ENCODE measurements around the gene C17orf78.
"Not testable (repeated sequence)": the region's sequence is repeated elsewhere in the genome, so short reads cannot be mapped to it uniquely, and the experiment has no call there.

Gene C17orf78

DNA sequence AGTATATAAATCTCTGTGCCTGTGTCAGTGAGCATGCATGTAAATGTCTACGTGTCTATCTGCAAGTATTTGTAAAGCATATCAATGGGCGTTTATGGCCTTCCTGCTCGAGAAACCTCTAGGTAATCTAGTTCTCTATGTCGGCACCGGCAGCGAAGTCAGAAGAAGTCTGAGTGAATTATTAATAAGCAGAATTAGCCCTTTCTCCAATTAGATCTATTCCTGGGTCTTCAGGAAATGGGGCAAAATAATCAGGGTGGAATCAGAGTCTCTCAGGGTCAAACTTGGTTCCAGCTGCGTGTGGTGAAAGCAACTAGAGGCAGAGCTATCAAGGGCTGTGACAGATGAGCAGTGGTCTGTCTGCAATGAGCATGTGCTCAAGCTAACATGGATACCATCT lies at the start of gene C17orf78:
Gene C17orf78 (plus strand): TSS at position 280 of the 400 bp plus-strand sequence. CDS start 108 bp downstream, at position 388.
- no peak for DNase-seq

DNA sequence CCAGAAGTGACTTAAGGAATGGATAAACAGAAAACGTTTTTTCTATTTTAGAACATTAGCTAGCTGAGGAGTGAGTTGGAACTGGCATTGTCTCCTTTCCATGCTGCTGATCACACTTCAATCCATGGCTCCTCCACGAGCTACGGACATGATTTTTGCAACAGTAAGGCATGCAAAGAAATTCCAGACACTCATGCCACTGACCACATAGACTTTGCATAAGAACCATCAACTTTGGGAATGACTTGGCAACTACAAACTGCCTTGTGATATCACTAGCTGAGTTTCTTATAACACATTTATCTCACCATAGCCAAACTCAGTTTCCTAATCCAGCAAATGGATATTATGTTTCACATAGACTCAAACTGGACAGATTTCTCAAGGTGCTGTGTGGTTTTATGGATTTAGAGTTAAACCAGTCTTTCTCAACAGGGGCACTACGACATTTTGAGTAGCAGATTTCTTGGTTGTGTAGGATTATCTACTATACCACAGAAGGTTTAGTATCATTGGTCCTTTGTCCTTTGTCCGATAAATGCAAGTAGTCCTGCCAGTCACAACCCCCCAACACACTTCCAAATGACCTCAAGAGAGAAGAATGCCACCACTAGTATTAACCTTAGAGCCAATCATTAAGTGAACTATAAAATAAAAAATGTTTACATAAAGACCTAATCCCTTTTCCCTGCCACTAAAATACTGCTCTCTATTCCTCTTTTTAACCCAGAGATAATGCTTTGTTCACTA lies 48.3 kb upstream of the C17orf78 start:
- no peak for DNase-seq

DNA sequence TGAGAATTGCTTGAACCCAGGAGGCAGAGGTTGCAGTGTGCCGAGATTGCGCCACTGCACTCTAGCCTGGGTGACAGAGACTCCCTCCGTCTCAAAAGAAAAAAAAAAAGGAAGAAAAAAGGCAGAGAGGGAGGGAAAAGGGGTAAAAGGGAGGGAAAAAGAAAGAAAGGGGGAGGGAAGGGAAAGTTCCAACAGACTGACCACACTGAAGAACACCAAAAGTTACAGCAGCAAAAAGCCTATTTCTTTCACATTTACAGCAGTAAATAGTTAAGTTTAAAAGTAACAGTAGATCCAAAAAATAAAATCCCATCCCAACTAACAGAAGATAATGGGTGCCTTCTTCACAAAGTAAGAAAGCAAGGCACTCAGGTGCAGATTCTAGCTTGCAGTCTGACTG lies 36.9 kb upstream of the C17orf78 start:
- no peak for DNase-seq

DNA sequence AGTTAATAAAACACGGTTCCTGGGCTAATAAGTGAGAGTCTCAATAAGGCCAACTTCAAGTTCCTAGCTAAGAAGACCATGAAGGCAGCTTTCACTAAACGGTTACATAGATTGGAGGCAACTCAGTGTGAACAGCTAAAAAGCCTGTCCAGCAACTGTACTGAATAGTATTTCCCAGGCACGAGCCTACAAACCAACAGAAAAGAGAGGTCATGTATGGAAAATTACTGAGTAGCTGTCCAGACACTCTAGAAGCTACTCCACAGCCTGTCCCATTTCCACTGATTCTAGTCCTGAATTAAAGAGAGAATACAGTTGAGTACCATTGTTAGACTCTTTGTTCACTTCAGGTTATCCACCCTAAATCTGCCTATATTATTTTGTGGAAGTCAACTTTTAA lies 36.5 kb upstream of the C17orf78 start:
- no peak for DNase-seq

DNA sequence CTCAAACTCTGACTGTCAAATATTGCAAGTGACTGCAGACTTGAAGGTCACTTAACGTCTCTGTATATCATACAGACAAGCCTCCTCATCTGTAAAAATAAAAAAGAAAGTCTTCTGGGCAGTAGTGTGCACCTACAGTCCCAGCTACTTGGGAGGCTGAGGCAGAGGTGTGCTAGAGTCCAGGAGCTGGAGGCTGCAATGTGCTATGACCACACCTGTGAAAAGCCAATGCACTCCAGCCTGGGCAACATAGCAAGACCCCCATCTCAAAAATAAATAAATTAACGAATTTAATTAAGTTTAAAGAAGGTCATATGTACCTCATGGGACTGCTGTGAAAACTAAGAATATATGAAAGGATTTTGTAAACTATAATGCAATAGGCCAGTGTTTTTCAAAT lies 35.0 kb upstream of the C17orf78 start:
- DNase-seq, result no peak

DNA sequence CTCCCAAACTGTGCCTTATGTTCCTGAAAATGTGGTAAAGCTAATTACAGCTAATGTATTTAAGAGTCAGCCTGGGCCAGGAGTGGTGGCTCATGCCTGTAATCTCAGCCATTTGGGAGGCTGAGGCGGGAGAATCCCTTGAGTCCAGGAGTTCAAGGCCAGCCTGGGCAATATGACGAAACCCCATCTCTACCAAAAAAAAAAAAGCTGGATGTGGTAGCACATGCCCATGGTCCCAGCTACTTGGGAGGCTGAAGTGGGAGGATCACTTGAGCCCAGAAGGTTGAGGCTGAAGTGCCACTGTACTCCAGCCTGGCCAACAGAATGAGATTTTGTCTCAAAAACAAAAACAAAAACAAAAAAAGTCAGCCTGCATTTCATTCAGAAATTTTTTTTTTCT lies 33.2 kb upstream of the C17orf78 start:
- DNase-seq, result no peak

DNA sequence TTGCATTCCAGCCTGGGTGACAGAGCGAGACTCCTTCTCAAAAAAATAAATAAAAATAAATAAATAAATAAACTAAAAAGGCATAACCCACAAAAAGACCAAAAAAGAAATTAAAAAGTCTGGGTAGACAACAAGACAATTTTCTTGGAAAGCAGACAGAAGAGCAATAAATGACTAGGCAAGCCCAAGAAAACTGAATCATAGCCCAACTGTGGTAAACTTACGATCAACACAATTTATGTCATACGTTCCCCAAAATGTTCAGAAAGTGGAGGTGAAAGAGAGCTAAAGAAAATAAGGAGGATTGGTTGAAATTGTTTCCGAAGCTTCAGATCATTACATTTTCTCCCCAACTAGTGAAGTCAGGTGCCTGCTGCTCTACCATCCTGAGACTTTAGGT lies 31.3 kb upstream of the C17orf78 start:
- peak; percentile 66 for DNase-seq

DNA sequence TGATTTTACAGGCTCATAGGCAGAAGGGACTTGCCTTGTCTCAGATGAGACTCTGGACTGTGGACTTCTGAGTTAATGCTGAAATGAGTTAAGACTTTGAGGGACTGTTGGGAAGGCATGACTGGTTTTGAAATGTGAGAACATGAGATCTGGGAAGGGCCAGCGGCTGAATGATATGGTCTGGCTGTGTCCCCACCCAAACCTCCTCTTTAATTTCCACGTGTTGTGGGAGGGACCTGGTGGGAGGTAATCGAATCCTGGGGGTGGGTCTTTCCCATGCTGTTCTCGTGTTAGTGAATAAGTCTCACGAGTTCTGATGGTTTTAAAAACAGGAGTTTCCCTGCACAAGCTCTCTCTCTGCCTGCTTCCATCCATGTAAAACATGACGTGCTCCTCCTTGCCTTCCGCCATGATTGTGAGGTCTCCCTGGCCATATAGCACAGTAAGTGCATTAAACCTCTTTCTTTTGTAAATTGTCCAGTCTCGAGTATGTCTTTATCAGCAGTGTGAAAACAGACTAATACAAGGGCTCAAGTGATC lies 28.9 kb upstream of the C17orf78 start:
- not testable (repeated sequence) for DNase-seq

DNA sequence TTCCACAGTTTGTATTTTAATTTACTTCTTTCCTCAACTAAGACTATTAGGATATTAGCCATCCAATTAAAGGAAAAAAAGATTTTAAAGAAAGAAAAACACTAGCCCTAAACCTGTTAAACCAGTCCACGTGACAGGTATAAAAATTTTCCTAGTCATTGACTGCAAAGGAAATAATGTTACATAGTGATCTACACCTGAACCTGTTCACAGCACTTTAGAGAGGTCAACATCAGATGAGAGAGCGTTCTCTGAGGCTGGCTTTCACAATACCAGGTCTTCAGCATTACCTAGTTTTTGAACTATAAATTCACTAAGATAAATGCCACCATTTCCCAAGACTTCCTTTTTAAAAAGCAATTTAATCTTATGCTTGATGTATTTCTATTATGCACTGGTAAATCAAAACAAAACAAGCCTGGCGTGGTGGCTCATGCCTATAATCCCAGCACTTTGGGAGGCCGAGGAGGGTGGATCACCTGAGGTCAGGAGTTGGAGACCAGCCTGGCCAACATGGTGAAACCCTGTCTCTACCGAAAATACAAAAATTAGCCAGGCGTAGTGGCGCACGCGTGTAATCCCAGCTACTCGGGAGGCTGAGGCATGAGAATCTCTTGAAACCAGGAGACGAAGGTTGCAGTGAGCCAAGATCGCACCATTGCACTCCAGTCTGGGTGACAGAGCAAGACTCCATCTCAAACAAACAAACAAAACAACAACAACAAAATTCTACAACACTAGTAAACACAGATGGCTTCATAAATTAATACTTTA lies 18.8 kb upstream of the C17orf78 start:
- not testable (repeated sequence) for DNase-seq

DNA sequence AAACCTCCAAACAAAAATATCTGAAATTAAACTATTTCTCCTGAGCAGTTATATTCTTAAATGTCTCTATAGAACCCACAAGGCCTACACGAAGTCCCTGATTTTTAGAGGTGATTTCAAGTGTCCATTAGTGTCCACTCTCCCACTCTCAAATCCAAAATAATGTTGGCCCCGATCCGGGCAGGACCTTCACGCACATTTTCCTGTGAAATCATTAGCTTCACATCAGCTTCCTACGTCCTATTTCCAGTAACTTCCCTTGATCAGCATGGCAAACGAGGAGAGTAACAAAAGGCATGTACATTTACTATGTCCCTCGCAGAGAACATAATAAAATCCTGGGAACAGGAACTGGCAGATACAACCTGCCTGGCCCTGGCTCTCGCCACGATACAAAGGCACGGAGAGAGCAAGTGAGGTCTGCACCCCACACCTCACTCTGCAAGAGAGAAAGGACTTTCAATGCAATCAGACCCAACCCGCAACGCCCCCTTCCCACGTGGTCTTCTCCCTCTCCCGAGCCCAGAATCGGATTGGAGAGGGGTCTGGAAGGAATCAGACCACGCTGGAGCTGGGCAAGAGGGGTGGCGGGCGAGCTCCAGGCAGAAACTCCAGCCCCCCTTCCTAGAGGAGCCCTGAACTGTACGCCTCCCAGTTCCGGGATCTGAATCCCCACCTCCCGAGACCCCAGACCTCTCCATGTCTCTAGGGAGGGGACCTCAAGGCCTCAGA lies 17.5 kb upstream of the C17orf78 start:
- DNase-seq, result peak; percentile 52

DNA sequence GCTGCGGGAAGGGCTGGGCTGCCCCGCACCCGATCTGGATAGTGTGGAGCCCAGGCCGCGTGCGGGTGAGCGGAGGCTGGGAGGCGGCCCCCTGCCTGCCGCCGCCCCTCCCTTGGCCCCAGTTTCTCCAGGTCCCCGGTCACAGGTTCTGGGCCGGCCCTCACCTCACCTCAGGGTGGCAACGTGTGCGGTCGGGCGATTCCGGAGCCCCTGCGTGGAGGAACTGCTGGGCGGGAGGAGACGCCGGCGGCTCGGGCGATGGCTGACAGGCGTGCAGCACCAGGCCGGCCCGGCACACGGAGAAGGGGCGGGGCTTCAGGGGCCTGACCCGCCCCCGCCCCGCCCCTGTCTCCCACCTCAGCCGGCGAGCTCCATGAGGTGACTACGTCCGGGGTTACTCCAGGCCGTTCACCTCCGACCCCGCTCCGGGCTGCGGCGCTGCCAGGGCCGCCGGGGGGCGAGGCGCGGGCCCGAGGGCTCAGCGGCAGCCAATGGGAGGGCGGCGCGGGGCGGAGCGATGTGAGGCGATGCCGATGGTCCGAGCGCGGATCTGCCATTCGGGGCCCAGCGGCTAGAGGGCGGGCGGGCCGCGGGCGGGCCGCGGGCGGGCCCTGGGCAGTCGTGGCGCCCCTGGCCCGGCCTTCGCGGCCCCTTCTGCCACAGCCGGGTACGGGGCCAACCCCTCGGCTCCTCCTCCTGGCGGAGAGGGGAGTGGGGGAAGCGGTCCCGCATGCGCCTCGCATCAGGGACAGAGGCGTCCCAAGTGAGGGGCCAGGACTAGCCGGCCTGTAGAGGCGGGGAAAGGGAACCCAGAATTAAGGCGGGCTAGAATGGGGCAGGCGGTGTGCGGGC lies 16.7 kb upstream of the C17orf78 start:
- peak; percentile 96 for DNase-seq

DNA sequence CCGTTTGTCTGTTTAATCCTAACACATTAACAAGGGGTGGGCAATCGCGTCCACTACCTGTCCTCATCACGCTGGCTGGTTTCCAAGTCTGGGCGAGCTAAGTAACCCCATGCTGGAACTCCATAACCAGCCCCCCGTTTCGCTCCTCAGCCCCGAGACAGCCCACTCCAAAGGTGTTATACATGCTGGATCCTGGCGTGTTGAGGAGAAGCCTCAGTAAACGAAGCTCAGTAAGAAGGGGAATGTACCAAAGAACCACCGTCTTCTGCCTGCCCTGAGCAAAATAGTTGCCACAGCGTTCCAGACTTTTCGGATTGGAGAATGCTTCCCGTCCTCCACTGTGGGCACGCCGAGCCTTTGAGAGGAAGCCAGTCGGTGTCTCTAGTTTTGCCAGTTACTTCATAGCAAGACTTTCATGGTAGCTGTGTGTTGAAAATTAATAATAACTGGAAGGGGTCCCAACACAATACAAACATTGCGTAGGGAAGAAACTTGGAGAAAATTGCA lies 16.1 kb upstream of the C17orf78 start:
- no peak for DNase-seq

DNA sequence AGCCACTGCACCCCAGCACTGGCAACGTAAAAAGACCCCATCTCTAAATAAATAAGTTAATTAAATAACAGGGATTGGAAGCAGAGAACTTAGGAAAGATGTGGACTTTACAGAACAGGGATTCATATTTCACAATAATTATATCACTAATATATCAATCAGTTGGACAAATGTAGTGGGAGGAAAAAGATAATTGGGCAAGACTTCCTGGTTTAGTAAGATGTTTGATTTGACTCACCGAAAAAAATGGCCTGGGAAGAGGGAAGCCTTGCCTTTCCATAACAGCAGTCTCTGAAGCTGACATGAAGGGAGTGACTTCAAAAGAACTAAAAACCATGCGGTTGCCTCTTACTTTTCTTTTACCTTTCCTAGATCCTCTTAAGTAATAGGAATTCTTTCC lies 15.2 kb upstream of the C17orf78 start:
- no peak for DNase-seq

DNA sequence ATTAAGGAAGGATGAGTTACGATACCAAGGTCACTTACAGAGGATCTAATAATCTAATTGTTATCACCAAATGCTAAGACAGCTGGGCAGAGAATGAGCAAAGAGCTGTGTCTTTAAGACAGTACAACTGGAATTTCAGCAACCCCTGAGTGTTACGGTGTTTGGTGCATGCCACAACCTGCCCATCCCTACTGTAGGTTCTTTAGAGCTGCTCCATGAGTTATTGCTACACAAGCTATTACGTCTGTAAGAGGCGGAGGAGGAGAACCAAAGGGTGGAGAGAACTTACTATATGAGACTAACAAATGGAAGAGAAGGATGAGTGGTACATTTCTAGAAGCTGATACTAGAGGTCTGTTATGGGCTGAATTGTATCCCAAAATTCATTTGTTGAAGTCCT lies 14.2 kb upstream of the C17orf78 start:
- DNase-seq, result no peak

DNA sequence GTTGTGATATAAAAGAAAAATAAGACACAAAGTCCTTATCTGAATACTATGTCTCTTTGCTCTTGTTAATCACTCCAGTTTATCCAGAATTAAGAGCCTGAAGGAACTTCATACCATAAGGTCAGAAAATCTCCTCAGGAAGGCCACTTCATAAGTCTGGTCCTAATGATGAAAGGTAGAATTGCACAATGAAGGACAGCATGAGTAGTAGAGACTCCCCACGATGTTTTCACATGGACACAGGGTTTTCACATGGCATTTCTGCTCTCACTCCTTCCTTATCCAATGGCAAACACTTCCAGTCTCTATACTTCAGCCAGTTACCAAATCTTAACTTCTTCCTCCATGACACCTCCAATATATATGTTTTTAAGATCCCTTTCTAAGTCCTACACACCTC lies 10.2 kb upstream of the C17orf78 start:
- no peak for DNase-seq

DNA sequence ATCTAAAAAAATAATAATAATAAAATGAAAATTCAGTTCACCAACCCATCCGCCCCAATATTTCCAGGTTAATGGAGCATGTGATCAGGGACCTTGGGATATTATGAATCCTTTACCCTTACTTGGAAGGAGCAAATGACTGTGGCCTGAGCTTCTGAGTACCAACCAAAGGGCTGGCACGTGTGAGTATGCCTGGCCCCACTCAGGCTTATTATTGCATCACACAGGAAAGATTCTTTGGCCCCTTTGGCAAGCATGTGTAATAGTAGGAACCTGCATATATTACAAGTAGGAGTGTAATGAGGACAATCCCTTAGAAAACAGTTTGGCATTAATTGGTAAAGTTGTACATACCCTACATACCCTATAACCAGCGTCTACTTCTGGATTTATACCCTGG lies 7.2 kb upstream of the C17orf78 start:
- no peak for DNase-seq

DNA sequence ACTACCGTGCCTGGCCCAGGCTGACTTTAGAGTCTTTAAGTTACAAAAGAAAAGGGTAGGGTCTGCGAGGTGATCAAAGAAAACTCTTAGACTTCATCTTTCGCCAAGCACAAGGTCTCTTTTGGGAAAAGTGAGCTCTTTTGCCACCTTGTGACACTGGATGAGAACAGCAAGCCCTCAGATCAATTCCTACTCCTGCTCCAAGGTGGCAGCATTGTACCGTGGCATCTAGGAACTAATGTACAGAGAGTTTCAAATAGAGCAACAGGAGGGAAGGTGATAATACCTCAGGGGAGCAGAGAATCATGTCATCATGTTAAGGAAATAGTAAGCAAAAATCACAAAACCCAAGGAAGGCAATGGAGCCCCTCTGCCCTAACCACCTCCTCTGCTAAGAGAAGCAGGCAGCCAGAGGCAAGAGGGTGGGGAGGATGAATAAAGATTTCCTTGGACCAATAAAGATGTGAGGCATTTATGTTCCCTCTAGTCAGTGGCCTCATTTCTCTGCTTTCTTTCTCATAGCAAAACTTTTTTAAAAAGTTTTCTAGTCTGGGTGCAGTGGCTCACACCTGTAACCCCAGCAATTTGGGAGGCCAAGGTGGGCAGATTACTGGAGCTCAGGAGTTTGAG lies 2.1 kb upstream of the C17orf78 start:
- DNase-seq, result peak; percentile 85

DNA sequence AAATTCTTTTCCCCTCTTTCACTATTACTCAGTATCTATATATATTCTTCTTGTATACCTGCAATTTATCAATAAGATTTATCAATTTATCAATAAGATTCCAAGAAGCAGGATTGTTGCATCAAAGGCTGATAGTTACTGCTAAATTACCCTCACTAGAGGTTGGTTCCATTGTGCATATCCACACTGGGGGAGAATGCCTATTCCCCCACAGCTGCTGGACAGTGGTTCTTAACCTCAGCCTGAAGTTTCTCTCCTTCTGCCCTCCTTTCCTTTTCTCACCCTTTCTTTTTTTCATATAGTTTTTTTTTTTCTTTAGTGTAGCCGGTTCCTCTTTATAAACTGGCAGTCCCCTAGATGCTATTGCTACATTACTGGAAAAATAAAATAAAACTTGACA lies 6.3 kb downstream of the C17orf78 start:
- DNase-seq, result no peak

DNA sequence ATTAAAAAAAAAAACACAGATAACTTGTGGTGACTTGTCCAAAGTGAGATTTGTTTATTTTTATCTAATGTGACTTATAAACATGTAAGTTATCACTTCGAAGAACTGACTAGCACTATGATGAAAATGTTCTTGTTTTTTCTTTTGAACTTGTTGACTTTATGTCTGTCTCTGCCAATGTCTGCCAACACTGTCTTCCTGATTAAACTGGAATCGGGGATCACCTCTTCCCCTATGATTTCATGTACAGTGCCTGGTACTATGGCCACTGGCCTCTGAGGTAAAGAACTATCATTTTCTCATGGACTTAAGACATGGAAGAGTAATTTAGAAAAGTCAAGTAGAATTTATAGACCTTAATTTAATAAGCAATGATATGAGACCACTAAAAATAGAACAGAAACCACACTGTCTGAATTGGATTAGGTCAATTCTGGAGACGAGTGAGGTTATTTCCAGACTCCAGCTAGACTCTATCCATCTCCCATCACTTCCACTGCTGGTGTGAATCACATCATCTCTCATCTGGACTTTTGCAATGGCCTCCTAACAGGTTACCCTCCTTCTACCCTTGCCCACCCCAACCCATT lies 8.9 kb downstream of the C17orf78 start:
- DNase-seq, result no peak

DNA sequence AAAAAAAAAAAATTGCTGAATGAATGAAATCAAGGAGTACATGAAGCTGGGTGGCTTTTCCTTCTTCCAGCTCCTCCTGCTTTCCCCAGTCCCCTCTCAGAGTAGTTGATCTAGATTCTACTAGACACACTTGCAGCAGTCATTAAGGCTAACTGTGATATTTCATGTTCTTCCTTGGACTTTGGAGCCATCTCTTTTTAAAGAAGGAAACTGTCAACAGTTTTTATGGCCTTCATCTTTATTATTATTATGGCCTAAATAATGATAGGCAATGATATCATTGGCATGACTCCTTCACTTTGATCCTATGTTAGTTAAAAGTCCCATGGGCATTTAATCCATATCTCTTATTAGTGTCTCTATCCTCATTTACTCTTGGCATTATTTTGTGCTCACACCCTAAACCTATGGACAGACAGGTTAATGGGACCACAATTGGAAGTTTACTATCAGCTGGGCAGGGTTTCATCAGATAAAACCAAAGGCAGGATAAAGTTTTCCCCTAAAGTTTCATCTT lies 9.7 kb downstream of the C17orf78 start:
- no peak for DNase-seq

DNA sequence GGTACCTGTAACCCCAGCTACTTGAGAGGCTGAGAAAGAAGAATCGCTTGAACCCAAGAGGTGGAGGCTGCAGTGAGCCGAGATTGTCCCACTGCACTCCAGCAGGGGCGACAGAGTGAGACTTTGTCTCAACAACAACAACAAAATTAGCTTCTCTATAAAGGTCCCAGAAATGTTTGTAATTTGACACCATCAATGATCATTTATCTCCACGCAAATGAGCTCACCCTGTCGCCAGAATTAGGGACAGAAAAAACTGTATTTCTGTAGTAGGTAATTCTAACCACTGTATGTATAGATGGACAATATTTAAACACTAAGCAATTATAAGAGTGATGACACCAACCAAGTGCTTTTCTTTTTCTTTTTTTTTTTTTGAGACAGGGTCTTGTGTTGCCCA lies 10.7 kb downstream of the C17orf78 start:
- no peak for DNase-seq
